ENCODE data around the gene AJAP1. TPM values are rescaled to one million over a fixed set of nuclear protein-coding genes. Genes with fewer than 3 reads are reported as not detected.

The AJAP1 gene
- total RNA-seq, 1 experiment from 2014 or later = 15.1 TPM

- Histone ChIP-seq H3K4me3 (ENCODE audit: insufficient read depth, low read depth, low read length) (no peak overlapping the region), H3K36me3 (replicated peaks; ENCODE audit: control insufficient read depth, insufficient read depth, low read length) (no peaks in the 10 kb centered on the region), H3K27me3 (ENCODE audit: control insufficient read depth, insufficient read depth, low read length) (peaks cover 3% of the 10 kb centered on the region; the same call in 1 of the 2 replicates)
- no peak for DNase-seq
These were observed 148.9 kb downstream of the AJAP1 start for GRCh38 chr1:4803335-4803734.

GRCh38 chr1:4805987-4806386, 151.6 kb downstream of the AJAP1 start:
- DNase-seq = no peak
- peaks cover 1% of the 10 kb centered on the region; the same call in 1 of the 2 replicates for H3K27me3 ChIP-seq (ENCODE audit: control insufficient read depth, insufficient read depth, low read length)
- H3K4me3 ChIP-seq (ENCODE audit: insufficient read depth, low read depth, low read length) = no peak overlapping the region
- H3K36me3 ChIP-seq (replicated peaks; ENCODE audit: control insufficient read depth, insufficient read depth, low read length) = no peaks in the 10 kb centered on the region

GRCh38 chr1:4820543-4820942, 166.1 kb downstream of the AJAP1 start:
- H3K27me3 ChIP-seq (ENCODE audit: control insufficient read depth, insufficient read depth, low read length) = no peaks in the 10 kb centered on the region
- no peak for DNase-seq
- H3K4me3 ChIP-seq (ENCODE audit: insufficient read depth, low read depth, low read length) = no peak overlapping the region
- no peaks in the 10 kb centered on the region for H3K36me3 ChIP-seq (replicated peaks; ENCODE audit: control insufficient read depth, insufficient read depth, low read length)

- Histone ChIP-seq H3K27me3 (ENCODE audit: control insufficient read depth, insufficient read depth, low read length) (no peaks in the 10 kb centered on the region), H3K36me3 (replicated peaks; ENCODE audit: control insufficient read depth, insufficient read depth, low read length) (no peaks in the 10 kb centered on the region), H3K4me3 (ENCODE audit: insufficient read depth, low read depth, low read length) (no peak overlapping the region)
- peak; percentile 64 for DNase-seq
These were observed 171.5 kb downstream of the AJAP1 start for GRCh38 chr1:4825800-4826450.

GRCh38 chr1:4830707-4831106, 176.3 kb downstream of the AJAP1 start:
- no peaks in the 10 kb centered on the region for H3K27me3 ChIP-seq (ENCODE audit: control insufficient read depth, insufficient read depth, low read length)
- no peak for DNase-seq
- no peaks in the 10 kb centered on the region for H3K36me3 ChIP-seq (replicated peaks; ENCODE audit: control insufficient read depth, insufficient read depth, low read length)
- H3K4me3 ChIP-seq (ENCODE audit: insufficient read depth, low read depth, low read length) = no peak overlapping the region

GRCh38 chr1:4836574-4836973, 182.2 kb downstream of the AJAP1 start:
- no peak for DNase-seq
- Histone ChIP-seq H3K36me3 (replicated peaks; ENCODE audit: control insufficient read depth, insufficient read depth, low read length) (no peaks in the 10 kb centered on the region), H3K27me3 (ENCODE audit: control insufficient read depth, insufficient read depth, low read length) (no peaks in the 10 kb centered on the region), H3K4me3 (ENCODE audit: insufficient read depth, low read depth, low read length) (no peak overlapping the region)

GRCh38 chr1:4837031-4837600, 182.7 kb downstream of the AJAP1 start:
- Histone ChIP-seq H3K27me3 (ENCODE audit: control insufficient read depth, insufficient read depth, low read length) (no peaks in the 10 kb centered on the region), H3K36me3 (replicated peaks; ENCODE audit: control insufficient read depth, insufficient read depth, low read length) (no peaks in the 10 kb centered on the region), H3K4me3 (ENCODE audit: insufficient read depth, low read depth, low read length) (no peak overlapping the region)
- no peak for DNase-seq

GRCh38 chr1:4837752-4838151, 183.3 kb downstream of the AJAP1 start:
- Histone ChIP-seq H3K36me3 (replicated peaks; ENCODE audit: control insufficient read depth, insufficient read depth, low read length) (no peaks in the 10 kb centered on the region), H3K27me3 (ENCODE audit: control insufficient read depth, insufficient read depth, low read length) (no peaks in the 10 kb centered on the region), H3K4me3 (ENCODE audit: insufficient read depth, low read depth, low read length) (no peak overlapping the region)
- DNase-seq = no peak

GRCh38 chr1:4838231-4838630, 183.8 kb downstream of the AJAP1 start:
- H3K27me3 ChIP-seq (ENCODE audit: control insufficient read depth, insufficient read depth, low read length) = no peaks in the 10 kb centered on the region
- H3K4me3 ChIP-seq (ENCODE audit: insufficient read depth, low read depth, low read length) = no peak overlapping the region
- no peak for DNase-seq
- no peaks in the 10 kb centered on the region for H3K36me3 ChIP-seq (replicated peaks; ENCODE audit: control insufficient read depth, insufficient read depth, low read length)

Data from H7 (cell line).